GM18520 (cell line): ENCODE data around the gene SUGP2.
A peak's percentile ranks its signal among the peaks of the same experiment; 100 is the strongest.

Experiments used
- ATAC-seq: cut with Tn5 transposase; IDR thresholded peaks from one replicate; pipeline ENCODE4 v1.9.1; 2021; ENCODE audit not compliant: unreplicated experiment

The SUGP2 gene

GRCh38 chr19:19033426-19034203, at the start of gene SUGP2, which contains the start of gene ARMC6:
Gene SUGP2 (minus strand): TSS chr19:19033517. CDS start chr19:19031071, 2,446 bp downstream.
Gene ARMC6 (plus strand): TSS chr19:19033603. CDS start chr19:19034210, 607 bp downstream.
- peak; percentile 58 for ATAC-seq

DNA sequence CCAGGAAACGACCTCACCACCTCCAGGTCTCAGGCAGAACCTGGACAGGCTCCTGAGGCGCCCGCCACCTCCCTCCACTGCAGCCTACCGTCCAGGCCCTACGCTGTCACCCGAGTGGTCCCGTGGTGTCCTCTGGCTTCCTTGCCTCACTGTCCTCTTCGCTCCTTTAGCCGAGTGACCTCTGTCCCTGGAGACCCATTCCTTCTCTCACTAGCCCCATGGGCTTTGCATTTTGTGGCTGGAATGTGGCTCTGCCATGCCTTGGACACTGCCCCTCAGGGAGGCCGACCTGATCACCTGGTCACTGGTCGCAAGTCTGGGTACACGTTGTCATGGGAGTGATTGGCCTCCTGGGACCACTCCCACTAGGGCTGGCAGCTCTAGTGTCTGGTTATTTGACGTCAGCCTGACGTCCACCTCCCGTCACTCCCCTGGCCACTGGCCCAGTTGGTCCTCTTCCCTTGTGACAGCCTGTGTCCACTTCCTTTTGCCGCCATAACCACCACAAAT, 48.4 kb upstream of the SUGP2 start:
- no peak for ATAC-seq

GRCh38 chr19:19079571-19079970, 46.3 kb upstream of the SUGP2 start:
- no peak for ATAC-seq

GRCh38 chr19:19078801-19079200, 45.5 kb upstream of the SUGP2 start:
- ATAC-seq: no peak

GRCh38 chr19:19077103-19077502, 43.8 kb upstream of the SUGP2 start:
- no peak for ATAC-seq

DNA sequence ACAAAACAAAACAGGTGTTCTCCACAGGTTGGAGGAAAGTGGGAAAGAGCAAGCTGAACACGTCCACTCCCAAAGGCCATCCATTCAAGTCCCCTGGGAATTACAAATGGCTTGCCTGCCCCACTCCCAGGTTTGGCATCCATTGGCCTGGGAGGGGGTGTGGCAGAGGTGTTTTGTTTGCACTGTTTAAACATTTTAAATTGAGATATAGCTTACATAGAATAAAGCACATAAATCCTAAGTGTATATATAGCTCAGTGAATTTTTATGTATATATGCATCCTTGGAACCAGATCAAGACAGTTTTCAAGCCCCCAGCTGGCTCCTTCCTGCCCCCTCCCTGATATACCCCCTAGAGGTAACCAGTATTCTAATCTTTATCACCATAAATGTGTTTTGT, 43.2 kb upstream of the SUGP2 start:
- no peak for ATAC-seq

DNA sequence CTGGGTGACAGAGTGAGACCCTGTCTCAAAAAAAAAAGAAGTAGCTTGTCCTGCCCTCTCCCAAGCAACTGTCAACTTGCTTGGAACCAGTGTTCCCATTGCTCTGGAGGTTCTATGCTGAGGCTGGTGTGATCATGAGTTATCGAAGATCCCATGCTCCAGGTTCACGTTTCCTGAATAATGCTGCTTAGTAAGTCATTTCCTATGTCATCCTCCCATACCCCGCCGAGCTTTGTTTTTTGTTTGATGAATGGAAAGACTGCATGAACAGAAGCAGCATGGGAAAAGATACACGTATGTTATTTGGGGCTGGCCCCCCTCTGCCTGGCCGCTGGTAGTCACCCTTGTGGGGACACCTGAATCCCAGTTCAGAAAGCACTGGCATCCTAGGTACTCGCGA, 41.8 kb upstream of the SUGP2 start:
- no peak for ATAC-seq

DNA sequence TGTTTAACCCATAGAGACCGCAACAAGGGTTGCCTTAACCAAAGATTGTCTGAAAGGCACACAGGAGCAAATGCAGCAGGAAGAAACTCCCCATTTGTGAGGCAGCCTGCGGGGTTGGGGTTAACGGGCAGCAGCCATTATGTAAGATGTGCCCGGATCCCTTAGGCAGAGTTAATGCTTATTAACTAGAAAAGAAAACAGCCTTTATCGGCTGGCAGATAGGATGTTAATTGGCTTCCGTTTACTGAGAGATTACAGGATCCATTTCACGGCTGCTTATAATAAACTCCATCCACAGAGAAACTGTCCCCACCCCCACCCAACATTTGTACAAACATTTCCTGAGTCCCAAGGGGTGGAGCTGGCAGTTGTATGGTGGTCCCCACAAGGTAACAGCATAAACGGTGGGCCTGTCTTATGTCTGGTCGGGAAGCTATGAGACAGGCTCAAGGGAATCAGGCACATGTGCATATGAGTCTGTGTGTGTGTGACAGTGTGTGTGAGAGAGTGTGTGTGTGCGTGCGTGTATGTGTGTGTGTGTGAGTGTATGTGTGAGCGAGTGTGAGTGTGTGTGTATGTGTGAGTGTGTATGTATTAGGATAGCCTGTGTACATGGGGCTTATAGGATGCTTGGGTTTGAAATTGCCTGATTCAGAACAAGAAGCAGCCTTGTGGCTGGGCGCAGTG, 41.0 kb upstream of the SUGP2 start:
- no peak for ATAC-seq

DNA sequence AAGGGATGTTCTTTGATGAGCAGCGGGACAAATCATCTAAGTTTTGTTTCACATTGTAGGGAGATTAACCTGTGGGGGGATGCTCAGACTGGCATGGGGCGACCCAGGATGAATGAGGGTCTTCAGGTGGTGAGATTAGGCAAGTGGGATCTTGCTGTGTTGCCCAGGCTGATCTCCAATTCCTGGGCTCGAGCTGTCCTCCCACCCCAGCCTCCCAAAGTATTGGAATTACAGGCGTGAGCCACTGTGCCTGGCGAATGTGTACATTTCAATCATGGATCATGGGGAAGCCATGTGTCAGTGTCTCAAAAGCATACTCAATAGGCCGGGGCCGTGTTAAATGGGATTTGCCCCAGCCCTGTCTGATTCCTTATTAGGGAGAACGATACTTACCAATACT, 38.6 kb upstream of the SUGP2 start:
- ATAC-seq: no peak

DNA sequence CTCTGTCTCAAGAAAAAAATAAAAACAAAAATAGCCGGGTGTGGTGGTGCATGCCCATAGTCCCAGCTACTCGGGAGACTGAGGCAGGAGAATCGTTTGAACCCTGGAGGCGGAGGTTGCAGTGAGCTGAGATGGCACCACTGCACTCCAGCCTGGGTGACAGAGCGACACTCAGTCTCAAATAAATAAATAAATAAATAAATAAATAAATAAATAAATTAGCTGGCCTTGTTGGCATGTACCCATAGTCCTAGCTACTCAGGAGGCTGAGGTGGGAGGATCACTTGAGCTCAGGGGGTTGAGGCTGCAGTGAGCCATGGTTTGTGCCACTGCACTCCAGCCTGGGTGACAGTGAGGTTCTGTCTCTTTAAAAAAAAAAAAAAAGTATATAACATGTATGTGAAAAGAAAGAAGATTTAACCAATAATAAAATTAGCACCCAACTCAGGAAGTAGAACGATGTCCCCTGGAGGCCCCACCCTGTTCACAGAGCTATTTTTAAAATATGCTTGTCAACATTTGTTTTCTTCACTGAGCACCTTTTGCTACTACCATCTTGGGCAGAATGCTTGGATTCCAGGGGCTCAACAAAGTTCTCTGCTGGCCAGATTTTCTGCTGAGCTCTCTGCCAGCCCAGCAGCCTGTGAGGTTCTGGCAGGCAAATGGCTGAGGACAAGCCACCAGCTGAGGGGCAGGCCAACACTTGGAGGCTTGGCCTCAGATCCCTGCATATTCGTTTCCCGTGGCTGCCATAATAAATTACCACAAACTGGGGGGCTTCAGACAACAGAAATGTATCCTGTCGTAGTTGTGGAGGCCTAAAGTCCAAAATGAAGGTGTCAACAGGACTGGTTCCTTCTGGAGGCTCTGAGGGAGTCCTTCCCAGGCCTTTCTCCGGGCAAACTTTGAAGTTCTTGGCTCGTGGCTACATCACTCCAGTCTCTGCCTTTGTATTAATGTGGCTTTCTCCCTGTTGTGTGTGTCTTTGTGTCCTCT, 35.6 kb upstream of the SUGP2 start:
- ATAC-seq: no peak

- ATAC-seq: no peak
These were observed 34.2 kb upstream of the SUGP2 start for GRCh38 chr19:19067276-19068072.

DNA sequence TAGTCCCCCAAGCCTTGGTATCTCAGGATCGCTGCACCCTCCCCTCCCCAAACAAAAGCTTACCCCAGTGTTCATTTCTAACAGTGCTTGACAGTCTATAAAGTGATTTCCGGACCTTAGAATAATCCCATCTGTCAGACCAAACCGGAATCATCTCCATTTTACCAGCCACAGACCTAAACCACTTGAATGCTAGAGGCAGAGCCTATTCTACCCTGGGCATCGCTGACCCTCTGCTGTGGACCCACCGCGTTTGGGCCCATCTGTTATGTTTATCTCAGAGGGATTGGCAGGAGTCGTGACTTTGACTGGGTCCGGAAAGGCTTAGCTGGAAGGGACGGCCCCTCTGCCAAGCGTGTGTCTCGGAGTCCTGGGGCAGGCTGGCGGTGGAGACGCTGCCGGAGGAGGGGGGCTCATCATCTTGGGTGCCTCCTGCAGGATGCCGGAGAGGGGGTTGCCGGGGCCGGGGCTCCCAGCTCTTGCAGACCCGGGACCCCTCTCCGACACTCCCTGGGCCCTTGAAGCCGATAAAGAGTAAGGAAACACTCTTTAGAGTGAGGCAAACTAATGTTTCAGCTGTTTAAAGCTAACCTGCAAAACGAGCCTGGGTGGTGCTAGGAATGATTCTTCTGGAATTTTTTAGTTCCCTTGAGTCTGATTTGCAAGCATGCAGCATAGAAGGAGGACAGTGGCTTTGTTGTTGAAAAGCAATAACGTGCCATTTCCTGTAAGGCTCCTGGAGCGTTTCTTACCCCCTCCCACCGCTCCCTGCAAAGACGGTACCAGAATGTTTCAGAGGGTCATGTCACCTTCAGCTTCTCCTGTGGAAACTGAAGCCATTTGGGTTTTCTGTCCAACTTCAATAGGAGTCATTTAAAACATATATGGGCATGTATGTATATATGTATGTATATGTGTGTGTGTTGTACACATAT, 31.8 kb upstream of the SUGP2 start:
- no peak for ATAC-seq

- ATAC-seq: no peak
These were observed 30.9 kb upstream of the SUGP2 start for GRCh38 chr19:19064098-19064722.

DNA sequence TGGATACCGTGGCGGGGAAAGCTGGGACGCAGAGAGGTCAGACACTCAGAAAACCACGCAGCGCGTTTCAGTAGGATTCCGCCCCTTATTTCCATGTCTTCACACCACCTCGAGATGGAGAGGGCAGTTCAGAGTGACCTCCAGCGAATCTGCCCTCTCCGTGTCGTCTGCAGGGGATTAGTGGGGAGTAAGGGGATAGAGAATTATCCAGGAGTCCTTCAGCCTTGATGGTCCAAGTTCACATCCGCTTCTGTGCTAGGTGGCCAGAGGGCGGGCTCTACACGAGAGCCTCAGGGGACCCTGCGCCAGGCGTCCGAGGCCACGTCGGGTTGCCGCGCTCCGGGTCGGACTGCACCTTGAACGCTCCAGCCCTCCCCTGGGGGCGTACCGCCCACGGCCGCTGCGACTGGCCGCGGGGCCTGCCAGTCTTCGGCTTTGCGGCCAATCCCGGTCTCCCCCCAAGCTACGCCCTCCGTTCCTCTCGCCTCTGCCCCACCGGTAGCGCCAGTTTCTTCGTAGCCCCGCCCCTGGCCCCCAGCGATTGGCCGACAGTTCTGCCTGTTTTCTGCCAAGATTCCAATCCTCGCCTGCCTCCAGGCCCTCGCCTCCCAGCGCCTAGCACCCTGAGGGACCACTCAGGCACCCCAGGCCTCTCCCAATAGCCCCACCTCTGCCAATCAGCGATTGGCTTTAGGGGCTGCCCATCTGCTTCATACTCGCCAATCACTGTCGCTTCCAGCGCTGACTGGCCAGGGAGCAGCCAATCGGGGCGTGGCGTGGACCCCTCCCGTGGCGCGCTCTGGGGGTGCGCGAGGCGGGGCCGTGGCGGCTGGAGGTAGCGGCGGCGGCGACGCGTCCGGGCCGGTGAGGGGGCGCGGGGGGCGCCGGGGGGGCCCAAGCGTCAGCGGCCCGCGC, 30.1 kb upstream of the SUGP2 start, which contains the start of gene SLC25A42:
TSS of gene SLC25A42 (plus strand) at position 812 of the 915 bp plus-strand sequence. CDS start 32,131 bp downstream, outside the sequence.
- ATAC-seq: peak; percentile 92

- ATAC-seq: no peak
These were observed 29.3 kb upstream of the SUGP2 start for GRCh38 chr19:19062454-19063182.

- ATAC-seq: no peak
These were observed 28.2 kb upstream of the SUGP2 start for GRCh38 chr19:19061506-19061905.
